ENCODE results near the gene ARID1B.

DNA sequence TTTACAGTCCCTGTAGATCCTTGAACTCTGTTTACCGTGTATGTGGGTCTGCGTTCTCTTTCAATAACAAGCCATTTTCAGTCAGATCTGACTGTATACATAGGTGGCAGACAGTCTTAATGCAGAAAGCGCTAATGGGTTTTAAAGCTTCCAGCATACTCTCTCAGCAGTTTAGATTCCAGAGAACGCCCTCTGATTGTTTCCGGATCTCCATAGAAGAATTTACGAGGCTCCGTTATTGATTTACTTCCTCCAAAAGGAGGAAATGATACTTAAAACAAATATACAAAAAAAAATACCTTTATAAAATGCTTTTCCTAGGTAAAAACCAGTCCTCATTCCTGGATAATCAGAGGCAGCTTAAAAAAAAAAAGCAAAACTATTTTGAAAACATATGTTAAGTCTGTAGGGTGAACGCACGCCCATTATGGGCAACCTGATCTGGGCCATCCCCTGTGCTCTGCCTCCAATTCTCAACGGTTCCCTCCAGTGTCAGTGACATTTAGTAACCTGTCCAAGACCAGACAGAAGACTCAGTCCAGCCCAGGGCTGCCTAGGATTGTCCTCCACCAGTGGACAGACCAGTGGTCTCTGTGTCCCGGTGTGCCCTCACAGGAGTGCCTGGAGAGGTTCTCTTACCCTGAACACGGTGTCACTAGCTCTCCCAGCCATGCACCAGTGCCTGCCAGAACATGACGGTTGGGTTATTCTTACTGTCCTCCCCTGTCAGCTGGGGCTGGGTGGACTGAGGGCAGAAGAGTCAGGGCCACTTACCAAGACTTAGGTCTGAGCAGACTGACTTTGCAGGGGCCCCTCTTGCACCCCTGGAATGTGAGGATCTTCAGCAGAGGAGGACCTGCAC, 217.3 kb downstream of the ARID1B start:
- TF ChIP-seq, protein P1, sequence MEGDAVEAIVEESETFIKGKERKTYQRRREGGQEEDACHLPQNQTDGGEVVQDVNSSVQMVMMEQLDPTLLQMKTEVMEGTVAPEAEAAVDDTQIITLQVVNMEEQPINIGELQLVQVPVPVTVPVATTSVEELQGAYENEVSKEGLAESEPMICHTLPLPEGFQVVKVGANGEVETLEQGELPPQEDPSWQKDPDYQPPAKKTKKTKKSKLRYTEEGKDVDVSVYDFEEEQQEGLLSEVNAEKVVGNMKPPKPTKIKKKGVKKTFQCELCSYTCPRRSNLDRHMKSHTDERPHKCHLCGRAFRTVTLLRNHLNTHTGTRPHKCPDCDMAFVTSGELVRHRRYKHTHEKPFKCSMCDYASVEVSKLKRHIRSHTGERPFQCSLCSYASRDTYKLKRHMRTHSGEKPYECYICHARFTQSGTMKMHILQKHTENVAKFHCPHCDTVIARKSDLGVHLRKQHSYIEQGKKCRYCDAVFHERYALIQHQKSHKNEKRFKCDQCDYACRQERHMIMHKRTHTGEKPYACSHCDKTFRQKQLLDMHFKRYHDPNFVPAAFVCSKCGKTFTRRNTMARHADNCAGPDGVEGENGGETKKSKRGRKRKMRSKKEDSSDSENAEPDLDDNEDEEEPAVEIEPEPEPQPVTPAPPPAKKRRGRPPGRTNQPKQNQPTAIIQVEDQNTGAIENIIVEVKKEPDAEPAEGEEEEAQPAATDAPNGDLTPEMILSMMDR (IDR thresholded peaks at IDR 0.05) = no peak
- TF ChIP-seq POLR2A (IDR thresholded peaks at IDR 0.05) = no peak
